HCT116 (cell line): ENCODE data around the gene NEK1. TPM values are rescaled to one million over a fixed set of nuclear protein-coding genes. Genes with fewer than 3 reads are reported as not detected.

ENCODE experiments used
- ATAC-seq: fragments of 200-7000 bp; cut with Tn5 transposase; 2 replicates; pipeline ENCODE4 v1.9.1; 2020; ENCODE audit warnings: mild to moderate bottlenecking, moderate library complexity
- BruUV-seq: library from RNA; stranded (reverse); fragments of 400-500 nt; replicated peaks from 2 replicates; lab custom pipeline; 2021; lab: Mats Ljungman, UMichigan
- CTCF ChIA-PET: fragments of 300-600 bp; sonication (Branson Sonifier 250); formaldehyde crosslinking; loops from one replicate; lab custom pipeline; 2021; ENCODE audit warnings: antibody characterized with exemption; lab: Charles Lee
- POLR2A ChIA-PET: fragments of 300-600, 350-600 bp; sonication (Branson Sonifier 250); formaldehyde crosslinking; loops from one replicate; lab custom pipeline; 2021; ENCODE audit warnings: antibody characterized with exemption; lab: Charles Lee
- RAD21 ChIA-PET, 2 experiments: fragments of 300-600 bp; sonication (Branson Sonifier 250); formaldehyde crosslinking; loops; one replicate each; lab custom pipeline; 2023; ENCODE audit warnings: low total read pairs in 2 of 2; ENCODE audit not compliant: uncharacterized antibody in 2 of 2, unreplicated experiment in 2 of 2, low non-redundant PET in 1 of 2; lab: Charles Lee
- DNase-seq: peaks from one replicate; pipeline ENCODE4 v3.0.0-alpha.2; 2010; ENCODE audit warnings: low read depth, low spot score
- H2AFZ ChIP-seq: fragments of 200-600 bp; shearing (Covaris generic), sonication (generic); 2 replicates; pipeline ENCODE4 v1.6.1; 2017; ENCODE audit warnings: low read depth, mixed run types, mixed read lengths, antibody characterized with exemption, low read length; ENCODE audit not compliant: poor library complexity, severe bottlenecking
- H3K27ac ChIP-seq: 2 replicates; pipeline ENCODE4 v1.5.1; 2012; ENCODE audit warnings: low read depth, low read length
- H3K27me3 ChIP-seq: fragments of 200-600 bp; sonication (generic); 2 replicates; pipeline ENCODE4 v1.6.1; 2016; ENCODE audit warnings: mixed run types, low read length, mixed read lengths; ENCODE audit not compliant: insufficient read depth
- H3K36me3 ChIP-seq, 2 experiments: fragments of 200-500 bp in 1 of 2; fragments of 200-600 bp in 1 of 2; sonication (Bioruptor generic) in 1 of 2; sonication (generic) in 1 of 2; 2 replicates each; pipeline versions ENCODE4 v1.5.1 to v1.6.1; 2014 to 2016; ENCODE audit warnings: low read length in 2 of 2, inconsistent platforms in 1 of 2, mixed read lengths in 1 of 2, mixed run types in 1 of 2; ENCODE audit not compliant: insufficient read depth in 2 of 2, control insufficient read depth in 1 of 2
- H3K4me1 ChIP-seq, 2 experiments: fragments of 200-600 bp in 1 of 2; sonication (generic) in 1 of 2; 2 replicates each; pipeline versions ENCODE4 v1.5.1 to v1.6.1; 2012 to 2017; ENCODE audit warnings: low read length in 2 of 2, inconsistent platforms in 1 of 2, mild to moderate bottlenecking in 1 of 2, mixed read lengths in 1 of 2, mixed run types in 1 of 2, moderate library complexity in 1 of 2; ENCODE audit not compliant: insufficient read depth in 2 of 2, control insufficient read depth in 1 of 2
- H3K4me2 ChIP-seq: fragments of 200-600 bp; sonication (generic); 2 replicates; pipeline ENCODE4 v1.6.1; 2017; ENCODE audit warnings: mixed run types, low read length, mixed read lengths
- H3K4me3 ChIP-seq, 2 experiments: fragments of 200-600 bp in 1 of 2; sonication (generic) in 1 of 2; replicated peaks in 1 of 2; 2 replicates each; pipeline ENCODE4 v1.5.1; 2011 to 2016; ENCODE audit warnings: low read length in 2 of 2, control low read depth in 1 of 2, low read depth in 1 of 2, mild to moderate bottlenecking in 1 of 2, mixed read lengths in 1 of 2, mixed run types in 1 of 2
- H3K79me2 ChIP-seq: fragments of 200-600 bp; sonication (generic); 2 replicates; pipeline ENCODE4 v1.6.1; 2017; ENCODE audit warnings: mild to moderate bottlenecking, mixed run types, low read length, moderate library complexity, mixed read lengths; ENCODE audit not compliant: insufficient read depth
- H3K9ac ChIP-seq: fragments of 200-600 bp; sonication (generic); 2 replicates; pipeline ENCODE4 v1.6.1; 2016; ENCODE audit warnings: low read length, mixed read lengths
- H3K9me2 ChIP-seq: fragments of 200-600 bp; sonication (generic), shearing (Covaris generic); 2 replicates; pipeline ENCODE4 v1.6.1; 2017; ENCODE audit warnings: mixed run types, mild to moderate bottlenecking, moderate library complexity; ENCODE audit not compliant: insufficient read depth
- H3K9me3 ChIP-seq, 2 experiments: fragments of 200-500 bp in 1 of 2; fragments of 200-600 bp in 1 of 2; sonication (Bioruptor generic) in 1 of 2; sonication (generic) in 1 of 2; 2 replicates each; pipeline ENCODE4 v1.6.1; 2014 to 2017; ENCODE audit warnings: low read length in 2 of 2, mixed read lengths in 2 of 2, inconsistent platforms in 1 of 2, low read depth in 1 of 2, mild to moderate bottlenecking in 1 of 2, mixed run types in 1 of 2, moderate library complexity in 1 of 2; ENCODE audit not compliant: control insufficient read depth in 1 of 2, insufficient read depth in 1 of 2
- H4K20me1 ChIP-seq: fragments of 200-600 bp; sonication (generic), shearing (Covaris generic); 2 replicates; pipeline ENCODE4 v1.6.1; 2017; ENCODE audit warnings: mixed run types, mild to moderate bottlenecking, moderate library complexity; ENCODE audit not compliant: insufficient read depth
- ATF3 ChIP-seq: IDR thresholded peaks from 2 replicates; pipeline ENCODE4 v1.6.1; 2012
- CBX3 ChIP-seq: IDR thresholded peaks from 2 replicates; pipeline ENCODE4 v1.6.1; 2012; ENCODE audit warnings: low read depth
- CEBPB ChIP-seq: IDR thresholded peaks from 2 replicates; pipeline ENCODE4 v1.6.1; 2012; ENCODE audit warnings: low read depth
- EGR1 ChIP-seq: IDR thresholded peaks from 2 replicates; pipeline ENCODE4 v1.6.1; 2012; ENCODE audit warnings: low read depth
- ELF1 ChIP-seq: IDR thresholded peaks from 2 replicates; pipeline ENCODE4 v1.6.1; 2012; ENCODE audit warnings: low read depth, borderline replicate concordance
- EZH2phosphoT487 ChIP-seq: fragments of 200-600 bp; IDR thresholded peaks from 2 replicates; pipeline ENCODE4 v1.6.1; 2018; ENCODE audit warnings: antibody characterized with exemption, borderline replicate concordance
- JUND ChIP-seq: IDR thresholded peaks from 2 replicates; pipeline ENCODE4 v1.6.1; 2012
- MAX ChIP-seq: IDR thresholded peaks from 2 replicates; pipeline ENCODE4 v1.6.1; 2012
- REST ChIP-seq: IDR thresholded peaks from 2 replicates; pipeline ENCODE4 v1.6.1; 2012; ENCODE audit warnings: low read depth
- SIN3A ChIP-seq: IDR thresholded peaks from 2 replicates; pipeline ENCODE4 v1.6.1; 2012; ENCODE audit warnings: low read depth
- SP1 ChIP-seq: IDR thresholded peaks from 2 replicates; pipeline ENCODE4 v1.6.1; 2012; ENCODE audit warnings: low read depth
- YY1 ChIP-seq: IDR thresholded peaks from 2 replicates; pipeline ENCODE4 v1.6.1; 2011; ENCODE audit warnings: low read length, low read depth, moderate library complexity, mild to moderate bottlenecking; ENCODE audit not compliant: insufficient replicate concordance; ENCODE audit errors: extremely low read depth
- ZBTB33 ChIP-seq: IDR thresholded peaks from 2 replicates; pipeline ENCODE4 v1.6.1; 2011; ENCODE audit warnings: mild to moderate bottlenecking, low read length, moderate library complexity; ENCODE audit not compliant: insufficient replicate concordance; ENCODE audit errors: extremely low read depth
- intact Hi-C: fragments of 100-400 bp; cut with micrococcal nuclease; formaldehyde crosslinking; loops from 2 replicates; pipeline ENCODE4 v1.10.0; 2022
- total RNA-seq: library from RNA; stranded (reverse); gene quantifications from one replicate; pipeline ENCODE4 v1.2.1, GENCODE V29; 2021; ENCODE audit not compliant: unreplicated experiment

NEK1 gene
- total RNA-seq, 1 experiment from 2014 or later = 13.3 TPM

GRCh38 chr4:169582706-169583105 is 29.7 kb downstream of the NEK1 start:
- BruUV-seq = no TSS peak
- DNase-seq = no peak
- POLR2A ChIA-PET = no interaction called here
- Histone ChIP-seq H2AFZ (no peak overlapping the region), H3K27me3 (no peaks in the 10 kb centered on the region), H3K36me3 (no peaks in the 10 kb centered on the region), H3K4me2 (no peak overlapping the region), H3K9ac (no peak overlapping the region), H3K27ac (no peak overlapping the region), H3K9me3 (no peaks in the 10 kb centered on the region), H3K9me2 (no peaks in the 10 kb centered on the region), H3K4me1 (no peaks in the 10 kb centered on the region), H4K20me1 (no peaks in the 10 kb centered on the region), H3K4me3 (no peak overlapping the region), H3K79me2 (no peaks in the 10 kb centered on the region)
- TF ChIP-seq JUND = no peak
- RAD21 ChIA-PET = no interaction called here
- no peak for ATAC-seq
- CTCF ChIA-PET = no interaction called here
- intact Hi-C loops = no loop called here

GRCh38 chr4:169582203-169582602 is 30.2 kb downstream of the NEK1 start:
- Histone ChIP-seq H3K27ac (no peak overlapping the region), H3K79me2 (no peaks in the 10 kb centered on the region), H3K4me3 (no peak overlapping the region), H3K4me1 (no peaks in the 10 kb centered on the region), H3K9ac (no peak overlapping the region), H2AFZ (no peak overlapping the region), H3K4me2 (no peak overlapping the region), H3K9me2 (no peaks in the 10 kb centered on the region), H4K20me1 (no peaks in the 10 kb centered on the region), H3K9me3 (no peaks in the 10 kb centered on the region), H3K36me3 (no peaks in the 10 kb centered on the region), H3K27me3 (no peaks in the 10 kb centered on the region)
- DNase-seq (no peak), ATAC-seq (no peak)
- ChIA-PET CTCF (no interaction called here), RAD21 (no interaction called here), POLR2A (no interaction called here)
- BruUV-seq = no TSS peak
- intact Hi-C loops = no loop called here
- TF ChIP-seq JUND (no peak), SP1 (no peak), REST (no peak), EZH2phosphoT487 (no peak), ELF1 (no peak), MAX (no peak), ZBTB33 (no peak), CEBPB (no peak), EGR1 (no peak), YY1 (no peak), CBX3 (no peak), SIN3A (no peak), ATF3 (no peak)
